Measurements from ENCODE around the gene SPRR2D.

Gene SPRR2D

GRCh38 chr1:153001382-153001781 is 39.5 kb downstream of the SPRR2D start, which contains the start of gene SPRR3:
SPRR3 (plus strand) TSS chr1:153001749; CDS start chr1:153003021, 1,272 bp downstream.
- no peak for DNase-seq

DNA sequence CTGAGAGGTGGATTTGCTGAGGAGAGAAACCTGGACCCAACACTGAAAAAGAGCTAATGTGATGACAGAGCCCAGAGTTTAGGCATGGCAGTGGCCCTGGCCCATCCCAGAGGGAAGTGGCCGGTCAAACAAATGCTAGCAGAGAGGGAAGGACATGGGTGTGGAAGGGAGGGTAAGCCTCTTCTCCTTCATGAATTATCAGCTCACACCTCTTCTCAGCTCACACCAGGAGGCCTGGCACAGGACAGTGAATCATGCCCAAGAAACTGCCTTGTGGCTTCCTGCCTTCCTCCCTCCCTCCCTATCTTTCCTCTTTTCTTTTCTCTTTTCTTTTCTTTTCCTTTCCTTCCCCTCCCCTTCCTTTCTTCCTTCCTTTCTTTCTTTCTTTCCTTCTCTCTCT is 40.6 kb downstream of the SPRR2D start:
- no peak for DNase-seq

- no peak for DNase-seq
Observed at GRCh38 chr1:152999818-153000217, 41.1 kb downstream of the SPRR2D start.

DNA sequence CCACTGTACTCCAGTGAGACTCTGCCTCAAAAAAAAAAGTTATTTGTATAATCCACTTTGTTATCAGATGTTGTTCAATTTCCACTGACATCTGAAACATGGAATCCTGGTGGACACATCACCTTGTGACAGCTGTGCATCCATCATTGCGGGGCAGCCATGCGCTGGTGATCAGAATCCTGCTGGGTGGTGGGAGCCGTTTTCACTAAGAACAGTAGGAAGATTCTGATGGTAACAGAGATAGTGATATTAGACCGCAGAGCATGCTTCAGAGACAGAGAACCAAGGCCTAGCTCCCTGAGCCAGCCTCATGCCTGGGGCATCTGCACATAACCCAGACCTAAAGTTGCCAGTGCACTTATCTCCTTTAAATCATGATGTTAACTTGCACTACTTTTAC is 42.4 kb downstream of the SPRR2D start:
- DNase-seq: no peak

GRCh38 chr1:152997901-152998300 is 43.0 kb downstream of the SPRR2D start:
- DNase-seq: no peak

GRCh38 chr1:152996633-152997400 is 44.1 kb downstream of the SPRR2D start:
- no peak for DNase-seq

- DNase-seq: no peak
Observed at GRCh38 chr1:152995842-152996241, 45.1 kb downstream of the SPRR2D start.

DNA sequence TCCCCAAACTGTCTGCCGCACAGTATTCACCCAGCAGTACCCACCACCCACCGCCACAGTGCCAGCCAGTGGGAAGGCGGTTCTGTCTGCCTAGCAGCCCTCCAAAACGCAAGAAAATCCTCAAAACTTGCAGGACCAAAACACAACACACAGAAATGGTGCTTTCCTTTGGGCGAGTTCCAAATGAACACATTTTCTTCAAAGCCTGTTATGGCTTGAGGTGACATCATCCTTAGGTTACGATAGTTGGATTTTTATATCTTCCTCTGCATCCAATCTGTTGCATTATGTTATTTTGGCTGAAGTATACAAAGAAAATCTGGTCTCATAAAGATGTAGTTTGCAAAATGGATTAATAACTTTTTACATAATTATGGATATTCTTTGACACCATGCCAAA is 47.7 kb downstream of the SPRR2D start:
- no peak for DNase-seq

Data from NCI-H2029 treated with DMSO at 0.1 percent for 48 hours (cell line).